Right lobe of liver (tissue), 4 donors: ENCODE data around the gene CCDC102A.

Source experiments
- CTCF ChIP-seq, 4 donors: fragments of 200-600 bp in 3 of 4; fragments of 450-650 bp in 1 of 4; IDR thresholded peaks; one replicate each; pipeline versions ENCODE4 v1.5.1 to v1.8.0; 2016 to 2022; ENCODE audit warnings: antibody characterized with exemption in 4 of 4, mild to moderate bottlenecking in 2 of 4
- POLR2A ChIP-seq: fragments of 450-650 bp; IDR thresholded peaks from one replicate; pipeline ENCODE4 v1.6.1; 2017; ENCODE audit warnings: antibody characterized with exemption, mild to moderate bottlenecking
- donor health status: DM: no; HTN: no; CAD: no.
- donor health status: DM: no; HTN: no; CAD: no.
- donor health status: DM: no; HTN: yes; CAD: no.

GRCh38 chr16:57577691-57578224 lies 41.4 kb upstream of the CCDC102A start:
- TF ChIP-seq CTCF (IDR thresholded peaks at IDR 0.05) (no peak), POLR2A (no peak)
